HepG2 (cell line): ENCODE data around the gene ASIC3. TPM values are rescaled to one million over a fixed set of nuclear protein-coding genes. Genes with fewer than 3 reads are reported as not detected.

Experiments used
- ATAC-seq: fragments of 200-7000 bp; cut with Tn5 transposase; 3 replicates; pipeline ENCODE4 v1.9.1; 2020; ENCODE audit warnings: mild to moderate bottlenecking, moderate library complexity
- BruUV-seq: library from RNA; stranded (reverse); fragments of 400-500 nt; replicated peaks from 2 replicates; lab custom pipeline; 2021; lab: Mats Ljungman, UMichigan
- CTCF ChIA-PET: fragments of 300-600 bp; formaldehyde crosslinking; extraction: SDS; loops from one replicate; lab custom pipeline; 2021; ENCODE audit warnings: low total read pairs, inconsistent platforms, low intra/inter-chr PET ratio; lab: Yijun Ruan, JAX
- POLR2A ChIA-PET: fragments of 350-600 bp; sonication (Branson Sonifier 250); formaldehyde crosslinking; loops from one replicate; lab custom pipeline; 2020; ENCODE audit warnings: antibody characterized with exemption, inconsistent platforms; lab: Yijun Ruan, JAX
- DNase-seq: peaks from one replicate; pipeline ENCODE4 v3.0.0-alpha.2; 2015; ENCODE audit warnings: low spot score
- FAIRE-seq: peaks from 3 replicates; lab custom pipeline; 2011; peaks lifted over from hg19 to GRCh38; lab: Jason Lieb, UNC
- H2AFZ ChIP-seq: one replicate; pipeline ENCODE4 v1.6.1; 2011; ENCODE audit warnings: low read length, inconsistent platforms
- H3K27ac ChIP-seq: fragments of 300-600 bp; 3 replicates; pipeline ENCODE4 v1.8.0; 2011; ENCODE audit warnings: mixed run types, mild to moderate bottlenecking, mixed read lengths, low read length, inconsistent platforms; ENCODE audit not compliant: insufficient read depth; ENCODE audit errors: extremely low read length
- H3K27me3 ChIP-seq, 2 experiments: fragments of 200-600 bp in 1 of 2; 2 replicates in 1 of 2; 3 replicates in 1 of 2; pipeline versions ENCODE4 v1.6.0 to v1.8.0; 2011; ENCODE audit warnings: low read length in 2 of 2, mild to moderate bottlenecking in 2 of 2, moderate library complexity in 2 of 2, inconsistent platforms in 1 of 2; ENCODE audit not compliant: insufficient read depth in 2 of 2, control insufficient read depth in 1 of 2
- H3K36me3 ChIP-seq, 2 experiments: fragments of 200-600 bp in 1 of 2; replicated peaks in 1 of 2; 2 replicates in 1 of 2; 3 replicates in 1 of 2; pipeline versions ENCODE4 v1.5.1 to v1.8.0; 2011; ENCODE audit warnings: low read length in 2 of 2, inconsistent platforms in 1 of 2; ENCODE audit not compliant: insufficient read depth in 2 of 2, control insufficient read depth in 1 of 2
- H3K4me1 ChIP-seq: 2 replicates; pipeline ENCODE4 v1.5.1; 2012; ENCODE audit warnings: low read length, inconsistent platforms; ENCODE audit not compliant: insufficient read depth
- H3K4me2 ChIP-seq: 2 replicates; pipeline ENCODE4 v1.6.0; 2011; ENCODE audit warnings: low read depth, low read length, inconsistent platforms
- H3K4me3 ChIP-seq, 3 experiments: fragments of 200-600 bp in 1 of 3; sonication (generic), shearing (Covaris generic) in 1 of 3; replicated peaks in 1 of 3; 2 replicates each; pipeline ENCODE4 v1.5.1; 2011 to 2016; ENCODE audit warnings: low read length in 3 of 3, inconsistent platforms in 2 of 3, low read depth in 2 of 3, mild to moderate bottlenecking in 2 of 3, control low read depth in 1 of 3, mixed read lengths in 1 of 3; ENCODE audit not compliant: insufficient read depth in 1 of 3
- H3K79me2 ChIP-seq: one replicate; pipeline ENCODE4 v1.6.1; 2011; ENCODE audit warnings: low read length, inconsistent platforms; ENCODE audit not compliant: insufficient read depth
- H3K9ac ChIP-seq: 2 replicates; pipeline ENCODE4 v1.6.0; 2011; ENCODE audit warnings: mild to moderate bottlenecking, low read depth, low read length, inconsistent platforms; ENCODE audit not compliant: insufficient read depth
- H3K9me3 ChIP-seq: 2 replicates; pipeline ENCODE4 v1.5.1; 2012; ENCODE audit warnings: mild to moderate bottlenecking, low read length
- H4K20me1 ChIP-seq: 2 replicates; pipeline ENCODE4 v1.6.0; 2011; ENCODE audit warnings: inconsistent platforms, mild to moderate bottlenecking, low read length, moderate library complexity; ENCODE audit not compliant: insufficient read depth
- SOX13 ChIP-seq, 3 experiments: fragments of 450-650 bp in 1 of 3; sonication (generic) in 1 of 3; formaldehyde crosslinking in 1 of 3; IDR thresholded peaks in 2 of 3; conservative IDR thresholded peaks in 1 of 3; 2 replicates each; pipeline versions ENCODE4 v1.5.0 to v1.6.1; 2016 to 2020; ENCODE audit warnings: antibody characterized with exemption in 1 of 3, mild to moderate bottlenecking in 1 of 3, missing compliant biosample characterization in 1 of 3, missing genetic modification reagents in 1 of 3, moderate library complexity in 1 of 3
- ZBTB7B ChIP-seq: sonication (generic); formaldehyde crosslinking; IDR thresholded peaks from 2 replicates; pipeline ENCODE4 v1.4.0; 2020; ENCODE audit warnings: missing genetic modification reagents
- ZFX ChIP-seq: sonication (generic); formaldehyde crosslinking; IDR thresholded peaks from 2 replicates; pipeline ENCODE4 v1.4.0; 2020; ENCODE audit warnings: mild to moderate bottlenecking, low read depth, missing genetic modification reagents, moderate library complexity
- ZNF343 ChIP-seq: sonication (generic); formaldehyde crosslinking; IDR thresholded peaks from 2 replicates; pipeline ENCODE4 v1.4.0; 2020; ENCODE audit warnings: mild to moderate bottlenecking, missing genetic modification reagents
- ZNF547 ChIP-seq: sonication (generic); formaldehyde crosslinking; IDR thresholded peaks from 2 replicates; pipeline ENCODE4 v1.5.1; 2020; ENCODE audit warnings: mild to moderate bottlenecking, missing genetic modification reagents
- ZNF589 ChIP-seq: sonication (generic); formaldehyde crosslinking; conservative IDR thresholded peaks from 2 replicates; pipeline ENCODE4 v1.8.0; 2022; ENCODE audit warnings: mild to moderate bottlenecking, moderate library complexity, missing genetic modification reagents
- ZNF749 ChIP-seq: sonication (generic); formaldehyde crosslinking; IDR thresholded peaks from 2 replicates; pipeline ENCODE4 v1.8.0; 2022; ENCODE audit warnings: mild to moderate bottlenecking, missing genetic modification reagents, moderate library complexity, borderline replicate concordance
- ZNF768 ChIP-seq: sonication (generic); formaldehyde crosslinking; IDR thresholded peaks from 2 replicates; pipeline ENCODE4 v1.4.0; 2020; ENCODE audit warnings: missing genetic modification reagents
- ZNF788 ChIP-seq: sonication (generic); formaldehyde crosslinking; IDR thresholded peaks from 2 replicates; pipeline ENCODE4 v1.5.0; 2020; ENCODE audit warnings: mild to moderate bottlenecking, missing genetic modification reagents, borderline replicate concordance
- ZSCAN31 ChIP-seq: sonication (generic); formaldehyde crosslinking; IDR thresholded peaks from 2 replicates; pipeline ENCODE4 v1.5.0; 2020; ENCODE audit warnings: low read depth, mild to moderate bottlenecking, missing genetic modification reagents
- WGBS: methylation state at CpG from one replicate; pipeline ENCODE4 v1.1.6; 2017; ENCODE audit warnings: low lambda C conversion rate; 5-methylcytosine and 5-hydroxymethylcytosine counted together
- in situ Hi-C: cut with HindIII; loops from 2 replicates; pipeline ENCODE4 v1.10.0; 2017; ENCODE audit warnings: low pct_unique_long_range_greater_than_20kb; ENCODE audit not compliant: extremely low pct_ligation_motif_present
- intact Hi-C: fragments of 100-400 bp; cut with micrococcal nuclease; formaldehyde crosslinking; loops from one replicate; pipeline ENCODE4 v1.10.0; 2022; ENCODE audit not compliant: unreplicated experiment
- polyA plus RNA-seq, 8 experiments: library from polyadenylated mRNA; depleted of rRNA in 3 of 8; stranded (reverse) in 7 of 8; unstranded in 1 of 8; fragments of >200 nt; fragmentation: Illumina TruSeq in 4 of 8; extraction: Trizol in 4 of 8; gene quantifications; 2 replicates each; pipeline versions ENCODE4 v1.2.1 to v1.2.3, GENCODE V29; 2011 to 2016; ENCODE audit warnings: low read depth in 4 of 8, missing spikeins in 1 of 8, mixed read lengths in 1 of 8; ENCODE audit not compliant: insufficient read depth in 1 of 8
- total RNA-seq, 5 experiments: library from RNA; depleted of rRNA; stranded (reverse); fragments of >200 nt; fragmentation: Illumina TruSeq; extraction: Trizol; gene quantifications; 2 replicates each; pipeline ENCODE4 v1.2.3, GENCODE V29; 2016; ENCODE audit warnings: low read depth in 1 of 5
- TF ChIP-seq, protein P1 (sequence below): sonication (generic); formaldehyde crosslinking; IDR thresholded peaks from 2 replicates; pipeline ENCODE4 v1.5.0; 2020; ENCODE audit warnings: missing genetic modification reagents
- TF ChIP-seq, protein P2 (sequence below): sonication (generic); formaldehyde crosslinking; IDR thresholded peaks from 2 replicates; pipeline ENCODE4 v1.4.0; 2020; ENCODE audit warnings: missing genetic modification reagents
- TF ChIP-seq, protein P3 (sequence below): sonication (generic); formaldehyde crosslinking; IDR thresholded peaks from 2 replicates; pipeline ENCODE4 v1.4.0; 2020; ENCODE audit warnings: low read depth, mild to moderate bottlenecking, missing genetic modification reagents
- TF ChIP-seq, protein P4 (sequence below), 2 experiments: sonication (generic) in 1 of 2; formaldehyde crosslinking in 1 of 2; IDR thresholded peaks; 2 replicates each; pipeline versions ENCODE4 v1.4.0 to v1.6.1; 2018 to 2020; ENCODE audit warnings: missing genetic modification reagents in 2 of 2, borderline replicate concordance in 1 of 2, low read depth in 1 of 2, mild to moderate bottlenecking in 1 of 2, missing biosample characterization in 1 of 2
- TF ChIP-seq, protein P5 (sequence below): sonication (generic); formaldehyde crosslinking; IDR thresholded peaks from 2 replicates; pipeline ENCODE4 v1.5.0; 2020; ENCODE audit warnings: missing genetic modification reagents

Gene ASIC3
- total and polyA plus RNA-seq, 2 of the 13 experiments (the other 11 are each of a cell fraction or from before 2014, with no cell fraction given): 0.51 TPM; not detected in 1

DNA sequence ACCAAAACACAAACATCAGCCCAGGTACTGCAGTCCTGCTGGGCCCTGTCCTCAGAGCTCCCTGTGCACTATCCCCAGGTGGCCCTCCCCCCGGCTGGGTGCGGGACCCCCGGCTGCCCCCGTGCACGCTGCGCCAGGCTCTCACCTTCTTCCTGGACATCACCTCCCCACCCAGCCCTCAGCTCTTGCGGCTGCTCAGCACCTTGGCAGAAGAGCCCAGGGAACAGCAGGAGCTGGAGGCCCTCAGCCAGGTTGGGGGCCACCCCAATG is 38.4 kb upstream of the ASIC3 start:
- ChIA-PET CTCF (no interaction called here), POLR2A (interaction anchor here (0.9 to 5.2 kb wide), 8 partner anchors 9 to 75 kb away, joined by 3 to 31 read pairs (median 6); partner anchors contain the start of genes ABCB8, CDK5, FASTK and NOS3)
- peak overlapping the region; percentile 62 to 77 (median 76) for H3K4me3 ChIP-seq
- H3K9me3 ChIP-seq: no peaks in the 10 kb centered on the region
- intact Hi-C loops (no loop called here), in situ Hi-C loops (no loop called here)
- ATAC-seq: no peak
- no peak for DNase-seq
- H4K20me1 ChIP-seq: no peaks in the 10 kb centered on the region
- H3K36me3 ChIP-seq: no peaks in the 10 kb centered on the region; a peak in 1 of 5 replicates
- no peaks in the 10 kb centered on the region for H3K79me2 ChIP-seq
- no TSS peak for BruUV-seq
- FAIRE-seq: no peak
- H3K4me1 ChIP-seq: peaks cover 83% of the 10 kb centered on the region
- H3K4me2 ChIP-seq: peak overlapping the region; percentile 98
- WGBS: no CpG with 5 or more reads among the region's 7 CpGs
- peak overlapping the region; percentile 64 for H3K9ac ChIP-seq
- H3K27ac ChIP-seq: peak overlapping the region; percentile 55
- H2AFZ ChIP-seq: no peak overlapping the region
- H3K27me3 ChIP-seq: no peaks in the 10 kb centered on the region; a peak in 1 of 5 replicates
- TF ChIP-seq, protein P1, sequence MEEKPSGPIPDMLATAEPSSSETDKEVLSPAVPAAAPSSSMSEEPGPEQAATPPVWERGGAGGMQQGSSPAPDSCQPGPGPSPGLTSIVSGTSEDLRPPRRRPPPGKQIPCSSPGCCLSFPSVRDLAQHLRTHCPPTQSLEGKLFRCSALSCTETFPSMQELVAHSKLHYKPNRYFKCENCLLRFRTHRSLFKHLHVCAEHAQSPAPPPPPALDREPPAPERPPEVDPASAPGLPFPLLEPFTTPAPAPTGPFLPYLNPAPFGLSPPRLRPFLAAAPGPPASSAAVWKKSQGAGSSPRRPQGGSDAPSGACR (CRISPR knock-in tag): 0 out of 2 replicates have a peak, but pooled peaks have one; percentile 37
- TF ChIP-seq ZNF749: peak; percentile 38; the same call in 1 of the 2 replicates
- TF ChIP-seq ZBTB7B (CRISPR knock-in tag): 0 out of 2 replicates have a peak, but pooled peaks have one; percentile 53
- TF ChIP-seq, protein P2, sequence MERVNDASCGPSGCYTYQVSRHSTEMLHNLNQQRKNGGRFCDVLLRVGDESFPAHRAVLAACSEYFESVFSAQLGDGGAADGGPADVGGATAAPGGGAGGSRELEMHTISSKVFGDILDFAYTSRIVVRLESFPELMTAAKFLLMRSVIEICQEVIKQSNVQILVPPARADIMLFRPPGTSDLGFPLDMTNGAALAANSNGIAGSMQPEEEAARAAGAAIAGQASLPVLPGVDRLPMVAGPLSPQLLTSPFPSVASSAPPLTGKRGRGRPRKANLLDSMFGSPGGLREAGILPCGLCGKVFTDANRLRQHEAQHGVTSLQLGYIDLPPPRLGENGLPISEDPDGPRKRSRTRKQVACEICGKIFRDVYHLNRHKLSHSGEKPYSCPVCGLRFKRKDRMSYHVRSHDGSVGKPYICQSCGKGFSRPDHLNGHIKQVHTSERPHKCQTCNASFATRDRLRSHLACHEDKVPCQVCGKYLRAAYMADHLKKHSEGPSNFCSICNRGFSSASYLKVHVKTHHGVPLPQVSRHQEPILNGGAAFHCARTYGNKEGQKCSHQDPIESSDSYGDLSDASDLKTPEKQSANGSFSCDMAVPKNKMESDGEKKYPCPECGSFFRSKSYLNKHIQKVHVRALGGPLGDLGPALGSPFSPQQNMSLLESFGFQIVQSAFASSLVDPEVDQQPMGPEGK (CRISPR knock-in tag): 0 out of 2 replicates have a peak, but pooled peaks have one; percentile 10
- TF ChIP-seq, protein P3, sequence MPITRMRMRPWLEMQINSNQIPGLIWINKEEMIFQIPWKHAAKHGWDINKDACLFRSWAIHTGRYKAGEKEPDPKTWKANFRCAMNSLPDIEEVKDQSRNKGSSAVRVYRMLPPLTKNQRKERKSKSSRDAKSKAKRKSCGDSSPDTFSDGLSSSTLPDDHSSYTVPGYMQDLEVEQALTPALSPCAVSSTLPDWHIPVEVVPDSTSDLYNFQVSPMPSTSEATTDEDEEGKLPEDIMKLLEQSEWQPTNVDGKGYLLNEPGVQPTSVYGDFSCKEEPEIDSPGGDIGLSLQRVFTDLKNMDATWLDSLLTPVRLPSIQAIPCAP (CRISPR knock-in tag): no peak
- 0 out of 2 replicates have a peak, but pooled peaks have one; percentile 15 for TF ChIP-seq ZNF768 (CRISPR knock-in tag)
- TF ChIP-seq ZNF788: no peak
- 0 out of 2 replicates have a peak, but pooled peaks have one; percentile 46 for TF ChIP-seq ZNF589 (CRISPR knock-in tag)
- peak; percentile 38; the same call in 1 of the 2 replicates for TF ChIP-seq ZFX (CRISPR knock-in tag)
- TF ChIP-seq, protein P4, sequence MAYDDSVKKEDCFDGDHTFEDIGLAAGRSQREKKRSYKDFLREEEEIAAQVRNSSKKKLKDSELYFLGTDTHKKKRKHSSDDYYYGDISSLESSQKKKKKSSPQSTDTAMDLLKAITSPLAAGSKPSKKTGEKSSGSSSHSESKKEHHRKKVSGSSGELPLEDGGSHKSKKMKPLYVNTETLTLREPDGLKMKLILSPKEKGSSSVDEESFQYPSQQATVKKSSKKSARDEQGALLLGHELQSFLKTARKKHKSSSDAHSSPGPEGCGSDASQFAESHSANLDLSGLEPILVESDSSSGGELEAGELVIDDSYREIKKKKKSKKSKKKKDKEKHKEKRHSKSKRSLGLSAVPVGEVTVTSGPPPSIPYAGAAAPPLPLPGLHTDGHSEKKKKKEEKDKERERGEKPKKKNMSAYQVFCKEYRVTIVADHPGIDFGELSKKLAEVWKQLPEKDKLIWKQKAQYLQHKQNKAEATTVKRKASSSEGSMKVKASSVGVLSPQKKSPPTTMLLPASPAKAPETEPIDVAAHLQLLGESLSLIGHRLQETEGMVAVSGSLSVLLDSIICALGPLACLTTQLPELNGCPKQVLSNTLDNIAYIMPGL (CRISPR knock-in tag; IDR thresholded peaks at IDR 0.05; ENCODE audit: borderline replicate concordance in 1 of 2, low read depth in 1 of 2): peak in 1 of 2 experiments; percentile 2; a peak in 1 of 4 replicates
- TF ChIP-seq ZNF343: no peak
- TF ChIP-seq, protein P5, sequence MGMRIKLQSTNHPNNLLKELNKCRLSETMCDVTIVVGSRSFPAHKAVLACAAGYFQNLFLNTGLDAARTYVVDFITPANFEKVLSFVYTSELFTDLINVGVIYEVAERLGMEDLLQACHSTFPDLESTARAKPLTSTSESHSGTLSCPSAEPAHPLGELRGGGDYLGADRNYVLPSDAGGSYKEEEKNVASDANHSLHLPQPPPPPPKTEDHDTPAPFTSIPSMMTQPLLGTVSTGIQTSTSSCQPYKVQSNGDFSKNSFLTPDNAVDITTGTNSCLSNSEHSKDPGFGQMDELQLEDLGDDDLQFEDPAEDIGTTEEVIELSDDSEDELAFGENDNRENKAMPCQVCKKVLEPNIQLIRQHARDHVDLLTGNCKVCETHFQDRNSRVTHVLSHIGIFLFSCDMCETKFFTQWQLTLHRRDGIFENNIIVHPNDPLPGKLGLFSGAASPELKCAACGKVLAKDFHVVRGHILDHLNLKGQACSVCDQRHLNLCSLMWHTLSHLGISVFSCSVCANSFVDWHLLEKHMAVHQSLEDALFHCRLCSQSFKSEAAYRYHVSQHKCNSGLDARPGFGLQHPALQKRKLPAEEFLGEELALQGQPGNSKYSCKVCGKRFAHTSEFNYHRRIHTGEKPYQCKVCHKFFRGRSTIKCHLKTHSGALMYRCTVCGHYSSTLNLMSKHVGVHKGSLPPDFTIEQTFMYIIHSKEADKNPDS: 0 out of 2 replicates have a peak, but pooled peaks have one; percentile 42
- TF ChIP-seq SOX13 (IDR thresholded peaks at IDR 0.05): no peak
- TF ChIP-seq SOX13 (CRISPR knock-in tag; conservative IDR thresholded peaks at IDR 0.05 in 1 of 2, IDR thresholded peaks at IDR 0.05 in 1 of 2): 0 out of 4 replicates have a peak, but pooled peaks of 1 of the 2 experiments have one; percentile 4
- 0 out of 2 replicates have a peak, but pooled peaks have one; percentile 0 for TF ChIP-seq ZSCAN31
- no peak for TF ChIP-seq ZNF547 (CRISPR knock-in tag)
